HCT116 (cell line): Measurements from ENCODE around the gene ABCD1. TPM values are rescaled to one million over a fixed set of nuclear protein-coding genes. Genes with fewer than 3 reads are reported as not detected.

Source experiments
- ATAC-seq: fragments of 200-7000 bp; cut with Tn5 transposase; 2 replicates; pipeline ENCODE4 v1.9.1; 2020; ENCODE audit warnings: mild to moderate bottlenecking, moderate library complexity
- BruUV-seq: library from RNA; stranded (reverse); fragments of 400-500 nt; replicated peaks from 2 replicates; lab custom pipeline; 2021; lab: Mats Ljungman, UMichigan
- CTCF ChIA-PET: fragments of 300-600 bp; sonication (Branson Sonifier 250); formaldehyde crosslinking; loops from one replicate; lab custom pipeline; 2021; ENCODE audit warnings: antibody characterized with exemption; lab: Charles Lee
- POLR2A ChIA-PET: fragments of 300-600, 350-600 bp; sonication (Branson Sonifier 250); formaldehyde crosslinking; loops from one replicate; lab custom pipeline; 2021; ENCODE audit warnings: antibody characterized with exemption; lab: Charles Lee
- RAD21 ChIA-PET, 2 experiments: fragments of 300-600 bp; sonication (Branson Sonifier 250); formaldehyde crosslinking; loops; one replicate each; lab custom pipeline; 2023; ENCODE audit warnings: low total read pairs in 2 of 2; ENCODE audit not compliant: uncharacterized antibody in 2 of 2, unreplicated experiment in 2 of 2, low non-redundant PET in 1 of 2; lab: Charles Lee
- DNase-seq: peaks from one replicate; pipeline ENCODE4 v3.0.0-alpha.2; 2010; ENCODE audit warnings: low read depth, low spot score
- H2AFZ ChIP-seq: fragments of 200-600 bp; shearing (Covaris generic), sonication (generic); 2 replicates; pipeline ENCODE4 v1.6.1; 2017; ENCODE audit warnings: low read depth, mixed run types, mixed read lengths, antibody characterized with exemption, low read length; ENCODE audit not compliant: poor library complexity, severe bottlenecking
- H3K27ac ChIP-seq: 2 replicates; pipeline ENCODE4 v1.5.1; 2012; ENCODE audit warnings: low read depth, low read length
- H3K27me3 ChIP-seq: fragments of 200-600 bp; sonication (generic); 2 replicates; pipeline ENCODE4 v1.6.1; 2016; ENCODE audit warnings: mixed run types, low read length, mixed read lengths; ENCODE audit not compliant: insufficient read depth
- H3K36me3 ChIP-seq, 2 experiments: fragments of 200-500 bp in 1 of 2; fragments of 200-600 bp in 1 of 2; sonication (Bioruptor generic) in 1 of 2; sonication (generic) in 1 of 2; 2 replicates each; pipeline versions ENCODE4 v1.5.1 to v1.6.1; 2014 to 2016; ENCODE audit warnings: low read length in 2 of 2, inconsistent platforms in 1 of 2, mixed read lengths in 1 of 2, mixed run types in 1 of 2; ENCODE audit not compliant: insufficient read depth in 2 of 2, control insufficient read depth in 1 of 2
- H3K4me1 ChIP-seq, 2 experiments: fragments of 200-600 bp in 1 of 2; sonication (generic) in 1 of 2; 2 replicates each; pipeline versions ENCODE4 v1.5.1 to v1.6.1; 2012 to 2017; ENCODE audit warnings: low read length in 2 of 2, inconsistent platforms in 1 of 2, mild to moderate bottlenecking in 1 of 2, mixed read lengths in 1 of 2, mixed run types in 1 of 2, moderate library complexity in 1 of 2; ENCODE audit not compliant: insufficient read depth in 2 of 2, control insufficient read depth in 1 of 2
- H3K4me2 ChIP-seq: fragments of 200-600 bp; sonication (generic); 2 replicates; pipeline ENCODE4 v1.6.1; 2017; ENCODE audit warnings: mixed run types, low read length, mixed read lengths
- H3K4me3 ChIP-seq, 2 experiments: fragments of 200-600 bp in 1 of 2; sonication (generic) in 1 of 2; replicated peaks in 1 of 2; 2 replicates each; pipeline ENCODE4 v1.5.1; 2011 to 2016; ENCODE audit warnings: low read length in 2 of 2, control low read depth in 1 of 2, low read depth in 1 of 2, mild to moderate bottlenecking in 1 of 2, mixed read lengths in 1 of 2, mixed run types in 1 of 2
- H3K79me2 ChIP-seq: fragments of 200-600 bp; sonication (generic); 2 replicates; pipeline ENCODE4 v1.6.1; 2017; ENCODE audit warnings: mild to moderate bottlenecking, mixed run types, low read length, moderate library complexity, mixed read lengths; ENCODE audit not compliant: insufficient read depth
- H3K9ac ChIP-seq: fragments of 200-600 bp; sonication (generic); 2 replicates; pipeline ENCODE4 v1.6.1; 2016; ENCODE audit warnings: low read length, mixed read lengths
- H3K9me2 ChIP-seq: fragments of 200-600 bp; sonication (generic), shearing (Covaris generic); 2 replicates; pipeline ENCODE4 v1.6.1; 2017; ENCODE audit warnings: mixed run types, mild to moderate bottlenecking, moderate library complexity; ENCODE audit not compliant: insufficient read depth
- H3K9me3 ChIP-seq, 2 experiments: fragments of 200-500 bp in 1 of 2; fragments of 200-600 bp in 1 of 2; sonication (Bioruptor generic) in 1 of 2; sonication (generic) in 1 of 2; 2 replicates each; pipeline ENCODE4 v1.6.1; 2014 to 2017; ENCODE audit warnings: low read length in 2 of 2, mixed read lengths in 2 of 2, inconsistent platforms in 1 of 2, low read depth in 1 of 2, mild to moderate bottlenecking in 1 of 2, mixed run types in 1 of 2, moderate library complexity in 1 of 2; ENCODE audit not compliant: control insufficient read depth in 1 of 2, insufficient read depth in 1 of 2
- H4K20me1 ChIP-seq: fragments of 200-600 bp; sonication (generic), shearing (Covaris generic); 2 replicates; pipeline ENCODE4 v1.6.1; 2017; ENCODE audit warnings: mixed run types, mild to moderate bottlenecking, moderate library complexity; ENCODE audit not compliant: insufficient read depth
- CEBPB ChIP-seq: IDR thresholded peaks from 2 replicates; pipeline ENCODE4 v1.6.1; 2012; ENCODE audit warnings: low read depth
- CTCF ChIP-seq, 3 experiments: fragments of 200-600 bp in 1 of 3; sonication (generic) in 1 of 3; IDR thresholded peaks in 2 of 3; conservative IDR thresholded peaks in 1 of 3; 2 replicates each; pipeline ENCODE4 v1.5.1; 2012 to 2017; ENCODE audit warnings: low read depth in 2 of 3, low read length in 2 of 3, antibody characterized with exemption in 1 of 3, borderline replicate concordance in 1 of 3, control low read depth in 1 of 3, mild to moderate bottlenecking in 1 of 3, mixed read lengths in 1 of 3, mixed run types in 1 of 3, moderate library complexity in 1 of 3; ENCODE audit not compliant: insufficient read depth in 1 of 3
- EGR1 ChIP-seq: IDR thresholded peaks from 2 replicates; pipeline ENCODE4 v1.6.1; 2012; ENCODE audit warnings: low read depth
- EZH2 ChIP-seq: fragments of 200-600 bp; sonication (generic); IDR thresholded peaks from 2 replicates; pipeline ENCODE4 v1.6.1; 2017; ENCODE audit warnings: antibody characterized with exemption, mixed run types
- FOSL1 ChIP-seq: IDR thresholded peaks from 2 replicates; pipeline ENCODE4 v1.6.1; 2012; ENCODE audit warnings: low read depth
- intact Hi-C: fragments of 100-400 bp; cut with micrococcal nuclease; formaldehyde crosslinking; loops from 2 replicates; pipeline ENCODE4 v1.10.0; 2022
- total RNA-seq: library from RNA; stranded (reverse); gene quantifications from one replicate; pipeline ENCODE4 v1.2.1, GENCODE V29; 2021; ENCODE audit not compliant: unreplicated experiment

ABCD1 gene
- total RNA-seq, 1 experiment from 2014 or later = 7.1 TPM

DNA sequence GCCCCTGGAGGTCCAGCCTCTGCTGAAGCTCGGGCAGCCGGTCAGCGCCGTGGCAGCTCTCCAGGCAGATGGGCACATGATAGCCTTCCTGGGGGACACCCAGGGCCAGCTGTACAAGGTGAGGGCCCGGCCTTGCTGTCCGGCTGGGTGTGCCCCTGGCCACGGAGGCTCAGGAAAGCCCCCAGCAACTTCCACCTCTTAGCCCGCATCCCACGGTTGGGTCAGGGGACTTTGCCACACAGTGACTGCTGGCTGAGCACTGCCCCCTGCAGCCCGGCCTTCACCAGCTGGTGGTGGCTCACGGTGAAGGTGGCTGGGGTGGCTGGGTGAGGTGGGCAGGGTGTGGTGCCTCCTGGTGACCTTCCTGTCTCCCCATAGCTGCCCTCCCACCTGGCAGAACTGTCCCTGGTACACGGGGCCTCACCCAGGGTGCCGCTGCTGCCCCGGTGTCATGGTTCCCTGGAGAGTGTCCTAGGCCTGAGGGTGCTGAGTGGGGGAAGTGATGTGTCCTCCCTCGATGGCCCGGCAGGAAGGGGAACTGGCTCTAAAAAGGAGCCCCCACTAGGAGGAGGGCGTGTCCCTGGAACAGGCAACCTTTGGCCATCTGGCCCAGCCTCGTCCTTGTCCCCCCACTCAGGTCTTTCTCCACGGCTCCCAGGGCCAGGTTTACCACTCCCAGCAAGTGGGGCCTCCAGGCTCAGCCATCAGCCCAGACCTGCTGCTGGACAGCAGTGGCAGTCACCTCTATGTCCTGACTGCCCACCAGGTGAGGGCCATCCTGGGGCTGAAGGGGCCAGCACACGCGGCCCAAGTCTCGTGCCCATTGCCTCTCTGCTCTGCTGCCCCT, 43.9 kb downstream of the ABCD1 start:
- Histone ChIP-seq H3K9me3 (no peaks in the 10 kb centered on the region), H3K4me2 (no peak overlapping the region), H3K27me3 (no peaks in the 10 kb centered on the region), H3K4me1 (peaks cover 0 to 10% of the 10 kb centered on the region in 2 experiments; a peak in 2 of 4 replicates), H3K4me3 (no peak overlapping the region), H3K36me3 (no peaks in the 10 kb centered on the region), H4K20me1 (no peaks in the 10 kb centered on the region), H3K79me2 (no peaks in the 10 kb centered on the region), H2AFZ (no peak overlapping the region), H3K27ac (no peak overlapping the region), H3K9me2 (no peaks in the 10 kb centered on the region), H3K9ac (no peak overlapping the region)
- no TSS peak for BruUV-seq
- DNase-seq (no peak), ATAC-seq (no peak)
- CTCF ChIA-PET = no interaction called here
- RAD21 ChIA-PET = no interaction called here
- intact Hi-C loops = no loop called here
- POLR2A ChIA-PET = no interaction called here
- TF ChIP-seq FOSL1 = no peak
- 0 out of 6 replicates have a peak, but pooled peaks of 1 of the 3 experiments have one; percentile 9 for TF ChIP-seq CTCF (IDR thresholded peaks at IDR 0.05 in 2 of 3, conservative IDR thresholded peaks at IDR 0.05 in 1 of 3; ENCODE audit: borderline replicate concordance in 1 of 3, insufficient read depth in 1 of 3, low read depth in 2 of 3, low read length in 2 of 3)
- no peak for TF ChIP-seq EGR1
- no peak for TF ChIP-seq CEBPB
- TF ChIP-seq EZH2 = no peak
